GM19452 (cell line): Measurements from ENCODE around the gene CEP72.
"Not testable (repeated sequence)": the region's sequence is repeated elsewhere in the genome, so short reads cannot be mapped to it uniquely, and the experiment has no call there.

ENCODE experiments used
- ATAC-seq: cut with Tn5 transposase; IDR thresholded peaks from one replicate; pipeline ENCODE4 v1.9.1; 2021; ENCODE audit not compliant: unreplicated experiment

The CEP72 gene

DNA sequence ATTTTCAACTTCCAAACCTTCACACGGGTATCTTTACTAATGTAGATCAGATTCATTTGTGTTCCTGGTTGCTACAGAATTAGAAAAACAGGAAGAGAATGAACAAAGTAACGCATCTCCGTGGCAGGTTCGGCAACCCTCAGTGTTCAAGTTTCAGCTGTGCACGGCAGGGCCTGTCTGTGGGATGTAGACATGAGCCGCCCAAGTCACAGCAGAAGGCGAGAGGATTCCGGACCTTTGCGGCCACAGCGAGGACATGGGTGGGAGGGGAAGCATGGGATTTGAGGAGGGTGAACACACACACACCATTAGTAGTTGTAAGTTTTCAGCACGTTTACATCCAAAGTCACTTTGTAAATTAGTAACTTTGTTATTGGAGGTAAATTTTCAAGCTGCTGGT, 31.7 kb upstream of the CEP72 start:
- ATAC-seq = no peak

- ATAC-seq = no peak
Measured at GRCh38 chr5:581266-581665, 30.9 kb upstream of the CEP72 start.

- ATAC-seq = no peak
Measured at GRCh38 chr5:581941-582340, 30.2 kb upstream of the CEP72 start.

GRCh38 chr5:582445-582844, 29.7 kb upstream of the CEP72 start:
- ATAC-seq = not testable (repeated sequence)

DNA sequence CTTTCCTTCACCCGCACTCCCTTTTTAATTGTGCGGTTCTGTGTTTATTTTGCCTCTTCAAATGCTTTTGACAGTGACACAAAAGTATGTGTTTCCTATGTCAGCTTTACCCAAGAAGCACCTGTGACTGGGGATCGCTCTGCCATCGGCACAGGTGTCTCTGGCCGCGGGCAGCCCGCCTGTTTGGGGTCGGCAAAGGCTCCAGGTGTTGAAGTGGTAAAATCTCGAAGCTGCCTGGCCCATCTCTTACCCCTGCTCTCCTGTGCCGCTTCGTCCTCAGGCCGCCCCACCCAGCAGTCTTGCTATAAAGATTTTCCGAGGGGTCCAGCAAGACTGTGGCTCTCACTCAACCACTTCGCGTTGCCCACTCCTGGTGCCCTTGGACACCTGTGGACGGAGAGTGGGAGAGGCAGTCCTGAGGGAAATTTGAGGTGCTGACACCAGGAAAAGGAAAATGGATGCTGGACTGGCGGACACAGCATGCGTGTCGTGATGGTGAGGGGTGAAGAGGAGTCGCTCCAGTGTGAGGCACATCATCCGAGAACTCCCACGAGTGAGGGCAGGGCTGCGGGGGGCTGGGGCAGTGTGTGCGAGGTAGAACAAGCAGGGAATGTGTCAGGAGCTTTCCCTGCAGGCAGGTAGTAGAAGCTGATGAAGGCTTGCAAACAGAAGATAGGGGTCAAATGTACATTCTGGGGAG, 29.1 kb upstream of the CEP72 start:
- ATAC-seq = no peak

DNA sequence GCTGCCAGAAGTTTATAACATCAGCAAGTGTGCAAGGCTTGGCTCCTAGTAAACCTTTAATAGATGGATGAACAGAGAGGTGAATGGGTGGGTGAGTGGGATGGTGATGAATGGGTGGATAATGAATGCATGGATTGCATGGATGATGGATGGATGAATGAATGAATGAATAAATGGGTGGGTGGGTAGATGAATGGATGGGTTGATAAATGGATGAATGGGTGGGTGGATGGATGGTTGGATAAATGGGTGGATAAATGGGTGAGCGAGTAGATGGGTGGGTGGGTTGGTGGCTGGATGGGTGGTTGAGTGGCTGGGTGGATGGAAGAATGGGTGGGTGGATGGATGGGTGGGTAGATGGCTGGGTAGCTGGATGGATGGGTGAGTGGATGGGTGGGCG, 28.5 kb upstream of the CEP72 start:
- ATAC-seq = no peak

GRCh38 chr5:584216-584615, 27.9 kb upstream of the CEP72 start:
- ATAC-seq = no peak

GRCh38 chr5:584846-585245, 27.3 kb upstream of the CEP72 start:
- no peak for ATAC-seq

- ATAC-seq = no peak
Measured at GRCh38 chr5:585556-585955, 26.6 kb upstream of the CEP72 start.

DNA sequence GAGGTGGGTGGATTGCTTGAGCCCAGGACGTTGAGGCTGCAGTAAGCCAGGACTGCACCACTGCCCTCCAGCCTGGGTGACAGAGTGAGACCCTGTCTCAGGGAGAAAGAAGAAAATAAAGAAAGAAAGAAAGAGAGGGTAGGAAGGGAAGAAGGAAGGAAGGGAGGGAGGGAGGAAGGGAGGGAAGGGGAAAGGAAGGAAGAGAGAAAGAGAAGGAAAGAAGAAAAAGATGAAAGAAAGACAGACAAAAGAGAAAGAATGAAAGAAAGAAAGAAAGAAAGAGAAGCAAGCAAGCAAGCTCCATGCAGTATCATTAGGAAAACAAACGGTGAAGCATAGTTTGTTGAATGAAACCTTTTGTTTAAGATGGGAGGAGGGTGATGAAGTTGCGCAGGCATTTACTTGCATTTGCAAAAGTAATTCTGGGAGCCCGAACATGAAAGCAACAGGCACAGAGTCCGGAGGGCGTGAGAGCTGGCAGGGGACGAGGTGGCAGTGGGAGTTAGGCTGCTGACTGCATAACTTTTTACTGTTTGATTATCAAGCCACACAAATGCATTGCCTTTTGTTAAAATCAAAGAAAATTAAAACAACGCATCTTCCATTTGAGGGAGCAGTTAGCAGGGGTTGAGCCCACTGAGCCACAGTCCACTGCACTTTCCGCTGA, 26.0 kb upstream of the CEP72 start:
- no peak for ATAC-seq

- ATAC-seq = no peak
Measured at GRCh38 chr5:586751-587285, 25.3 kb upstream of the CEP72 start.

DNA sequence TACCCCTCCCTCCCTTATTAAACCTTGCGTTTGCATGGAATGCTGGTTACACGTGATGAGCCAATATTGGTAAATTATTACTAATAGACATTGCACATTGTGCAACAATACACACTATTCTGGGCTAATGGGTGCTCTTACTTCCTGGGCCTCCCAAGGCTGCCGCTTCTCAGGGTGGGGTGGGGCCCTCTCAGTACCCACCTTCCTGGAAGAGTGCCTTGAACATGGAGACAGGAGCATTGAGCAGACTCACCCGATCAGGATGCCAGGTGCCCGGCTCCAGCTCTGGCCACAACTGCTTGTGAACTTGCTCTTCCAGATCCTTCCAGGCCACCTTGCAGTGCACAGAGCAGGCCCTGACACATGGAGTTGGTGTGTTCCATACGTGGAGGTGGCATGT, 24.7 kb upstream of the CEP72 start:
- ATAC-seq = no peak

- ATAC-seq = no peak
Measured at GRCh38 chr5:588406-588995, 23.6 kb upstream of the CEP72 start.

DNA sequence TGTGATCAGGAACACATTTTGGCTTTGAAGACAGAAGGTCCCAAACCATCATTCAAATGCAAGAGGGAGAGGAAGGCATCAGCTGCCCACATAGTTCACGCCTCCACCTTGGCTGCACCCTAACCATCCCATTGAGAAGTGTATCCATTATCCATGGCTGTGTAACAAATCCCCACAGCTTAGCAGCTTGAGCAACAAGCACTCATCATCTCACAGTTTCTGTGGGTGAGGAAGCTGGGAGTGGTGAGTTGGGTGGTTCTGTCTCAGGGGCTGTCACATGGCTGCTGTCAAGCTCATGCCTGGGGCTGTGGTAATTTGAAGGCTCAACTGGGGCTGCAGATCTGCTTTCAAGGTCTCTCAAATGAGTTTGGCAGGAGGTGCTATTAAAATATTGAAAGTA, 23.0 kb upstream of the CEP72 start:
- ATAC-seq = no peak

- no peak for ATAC-seq
Measured at GRCh38 chr5:589588-589987, 22.6 kb upstream of the CEP72 start.

DNA sequence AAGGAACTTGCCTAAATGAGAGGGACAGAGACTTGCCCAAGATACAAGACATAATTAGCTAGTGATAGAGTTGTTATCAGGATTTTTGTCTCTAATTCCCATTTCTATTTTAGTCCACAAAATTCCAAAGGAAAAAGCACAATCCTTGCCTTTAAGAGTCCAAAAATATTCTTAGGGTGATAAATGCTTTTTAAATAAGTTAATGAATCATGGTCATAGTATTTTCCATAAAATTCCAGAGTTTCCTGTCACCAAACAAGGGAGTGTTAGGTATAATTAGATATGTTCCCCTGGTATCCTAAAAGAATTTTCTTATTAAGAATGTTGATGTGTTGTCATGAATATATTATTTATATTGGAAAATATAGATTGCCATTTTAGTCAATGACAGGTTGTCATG, 21.8 kb upstream of the CEP72 start:
- ATAC-seq = no peak

DNA sequence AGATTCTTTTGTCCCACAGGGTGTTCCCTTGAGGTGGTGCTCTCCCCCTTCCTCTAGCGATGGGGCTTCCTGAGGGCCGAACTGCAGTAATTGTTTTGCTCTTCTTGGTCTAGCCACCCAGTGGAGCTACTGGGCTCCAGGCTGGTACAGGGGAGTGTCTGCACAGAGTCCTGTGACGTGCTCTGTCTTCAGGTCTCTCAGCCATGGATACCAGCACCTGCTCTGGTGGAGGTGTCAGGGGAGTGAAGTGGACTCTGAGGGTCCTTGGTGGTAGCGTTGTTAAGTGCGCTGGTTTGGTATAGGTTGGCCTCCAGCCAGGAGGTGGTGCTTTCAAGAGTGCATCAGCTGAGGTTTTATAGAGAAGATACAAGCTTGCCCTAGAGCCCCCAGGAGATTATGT, 20.4 kb upstream of the CEP72 start:
- ATAC-seq = no peak

GRCh38 chr5:592158-592557, 20.0 kb upstream of the CEP72 start:
- ATAC-seq = no peak

- ATAC-seq = no peak
Measured at GRCh38 chr5:593511-593910, 18.6 kb upstream of the CEP72 start.

- ATAC-seq = no peak
Measured at GRCh38 chr5:594226-594860, 17.8 kb upstream of the CEP72 start.

GRCh38 chr5:595285-595875, 16.8 kb upstream of the CEP72 start:
- ATAC-seq = no peak
